Cardiac fibroblast (primary cell): ENCODE results near the gene ADAR.

ENCODE experiments used
- DNase-seq, 2 donors: peaks; one replicate each; pipeline versions ENCODE4 v3.0.0 to v3.0.0-alpha.2; 2010; ENCODE audit warnings: low read depth in 2 of 2
- H3K4me3 ChIP-seq, 2 donors: replicated peaks in 1 of 2; 1 replicate in 1 of 2; 2 replicates in 1 of 2; pipeline ENCODE4 v1.5.1; 2011; ENCODE audit warnings: low read depth in 2 of 2, low read length in 2 of 2, mild to moderate bottlenecking in 2 of 2, moderate library complexity in 1 of 2
- TF ChIP-seq, protein P1 (sequence below): IDR thresholded peaks from one replicate; pipeline ENCODE4 v1.5.1; 2011; ENCODE audit warnings: low read depth, mild to moderate bottlenecking, low read length, inconsistent platforms

ADAR gene

DNA sequence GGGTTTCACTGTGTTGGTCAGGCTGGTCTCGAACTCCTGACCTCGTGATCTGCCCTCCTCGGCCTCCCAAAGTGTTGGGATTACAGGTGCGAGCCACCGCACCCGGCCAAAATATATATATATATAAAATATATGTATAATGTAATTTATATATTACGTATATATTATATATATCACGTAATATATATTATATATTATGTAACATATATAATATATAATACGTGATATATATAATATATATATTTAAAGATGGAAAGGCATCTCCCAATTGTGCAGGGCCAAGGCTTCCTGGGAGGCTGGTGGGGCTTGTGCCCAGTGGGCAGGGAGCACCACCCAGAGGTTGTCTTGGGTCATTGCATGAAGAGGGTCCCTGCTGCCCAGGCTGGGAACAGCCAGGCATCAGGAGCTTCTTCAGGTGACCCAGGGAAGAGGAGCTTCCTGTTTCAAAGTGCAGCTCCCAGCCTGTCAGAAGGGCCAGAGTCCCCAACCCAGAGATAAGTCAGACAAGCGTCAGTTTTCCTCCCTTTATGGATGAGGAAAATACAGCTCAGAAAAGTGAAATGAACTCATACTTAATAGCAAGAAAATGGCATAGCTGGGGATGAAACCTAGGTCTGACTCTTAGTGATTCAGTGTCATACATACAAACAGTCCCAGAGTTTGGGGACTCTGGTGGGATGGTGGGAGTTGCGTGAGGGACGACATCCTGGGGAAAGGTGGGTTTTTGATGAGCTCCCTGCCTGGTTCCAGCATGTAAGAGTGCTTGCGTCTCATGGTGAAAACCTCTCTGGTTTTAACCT is 61.5 kb downstream of the ADAR start:
- H3K4me3 ChIP-seq, result no peak overlapping the region
- TF ChIP-seq, protein P1, sequence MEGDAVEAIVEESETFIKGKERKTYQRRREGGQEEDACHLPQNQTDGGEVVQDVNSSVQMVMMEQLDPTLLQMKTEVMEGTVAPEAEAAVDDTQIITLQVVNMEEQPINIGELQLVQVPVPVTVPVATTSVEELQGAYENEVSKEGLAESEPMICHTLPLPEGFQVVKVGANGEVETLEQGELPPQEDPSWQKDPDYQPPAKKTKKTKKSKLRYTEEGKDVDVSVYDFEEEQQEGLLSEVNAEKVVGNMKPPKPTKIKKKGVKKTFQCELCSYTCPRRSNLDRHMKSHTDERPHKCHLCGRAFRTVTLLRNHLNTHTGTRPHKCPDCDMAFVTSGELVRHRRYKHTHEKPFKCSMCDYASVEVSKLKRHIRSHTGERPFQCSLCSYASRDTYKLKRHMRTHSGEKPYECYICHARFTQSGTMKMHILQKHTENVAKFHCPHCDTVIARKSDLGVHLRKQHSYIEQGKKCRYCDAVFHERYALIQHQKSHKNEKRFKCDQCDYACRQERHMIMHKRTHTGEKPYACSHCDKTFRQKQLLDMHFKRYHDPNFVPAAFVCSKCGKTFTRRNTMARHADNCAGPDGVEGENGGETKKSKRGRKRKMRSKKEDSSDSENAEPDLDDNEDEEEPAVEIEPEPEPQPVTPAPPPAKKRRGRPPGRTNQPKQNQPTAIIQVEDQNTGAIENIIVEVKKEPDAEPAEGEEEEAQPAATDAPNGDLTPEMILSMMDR, result peak; percentile 91
- peak; percentile 70 to 76 for DNase-seq

DNA sequence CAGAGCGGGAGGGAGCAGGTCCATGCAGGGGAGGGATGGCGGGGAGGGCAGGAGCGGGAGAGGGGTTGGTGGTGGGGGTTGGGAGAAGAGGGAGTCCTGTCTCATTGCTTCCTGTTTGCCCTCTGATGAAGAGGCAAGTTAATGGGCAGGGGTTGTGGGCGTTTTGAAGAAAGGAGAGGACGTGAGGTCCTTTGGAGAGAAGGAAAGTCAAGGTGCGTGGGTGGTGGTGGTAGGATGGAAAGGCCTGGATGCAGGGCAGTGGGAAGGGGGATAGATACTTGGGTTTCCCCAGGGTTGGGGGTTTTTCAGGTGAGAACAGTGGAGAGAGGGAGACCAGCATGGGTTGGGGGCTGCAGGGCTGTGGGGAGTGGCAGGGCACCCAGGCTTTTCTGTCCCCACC is 66.8 kb downstream of the ADAR start:
- no peak for DNase-seq
- TF ChIP-seq, protein P1, result no peak
- no peak overlapping the region for H3K4me3 ChIP-seq

DNA sequence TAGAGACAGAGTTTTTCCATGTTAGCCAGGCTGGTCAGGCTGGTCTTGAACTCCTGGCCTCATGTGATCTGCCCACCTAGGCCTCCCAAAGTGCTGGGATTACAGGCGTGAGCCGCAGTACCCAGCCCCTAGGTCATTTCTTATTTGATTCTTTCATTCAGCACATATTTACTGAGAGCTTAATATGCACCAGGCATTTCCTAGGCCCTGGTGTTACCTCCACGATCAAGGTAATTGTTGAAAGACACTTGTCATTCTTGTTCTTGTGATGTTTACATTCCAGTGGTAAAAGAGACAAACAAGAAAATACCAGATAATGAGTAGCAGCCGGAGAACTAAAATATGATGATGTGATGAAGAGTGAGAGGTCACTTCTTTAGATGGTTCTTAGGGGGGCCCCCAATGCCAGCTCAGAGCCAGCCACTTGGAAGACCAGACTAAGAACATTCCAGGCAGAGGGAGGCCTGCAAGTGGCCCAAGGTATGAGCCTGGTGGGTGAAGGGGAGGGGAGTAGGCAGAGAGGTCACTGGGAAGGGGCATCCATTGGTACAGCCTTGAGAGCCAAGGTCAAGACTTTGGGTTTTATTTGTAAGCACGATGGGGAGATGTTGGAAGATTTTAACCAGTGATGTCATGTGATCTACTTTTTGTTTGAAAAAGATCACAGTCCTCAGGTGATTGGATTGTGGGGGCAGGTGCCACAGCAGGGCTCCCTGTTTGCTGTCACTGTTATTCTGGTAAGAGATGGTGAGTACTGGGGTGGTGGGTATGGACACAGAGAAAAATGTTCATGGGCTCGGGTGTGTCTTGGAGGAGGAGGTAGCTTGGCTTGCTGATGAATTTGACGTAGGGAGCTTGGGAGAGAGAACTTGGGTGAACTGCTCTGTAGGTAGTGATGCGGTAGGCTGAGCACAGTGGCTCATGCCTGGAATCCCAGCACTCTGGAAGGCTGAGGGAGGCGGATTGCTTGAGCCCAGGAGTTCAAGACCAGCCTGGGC is 68.2 kb downstream of the ADAR start:
- TF ChIP-seq, protein P1, result no peak
- DNase-seq, result no peak
- H3K4me3 ChIP-seq, result no peak overlapping the region

DNA sequence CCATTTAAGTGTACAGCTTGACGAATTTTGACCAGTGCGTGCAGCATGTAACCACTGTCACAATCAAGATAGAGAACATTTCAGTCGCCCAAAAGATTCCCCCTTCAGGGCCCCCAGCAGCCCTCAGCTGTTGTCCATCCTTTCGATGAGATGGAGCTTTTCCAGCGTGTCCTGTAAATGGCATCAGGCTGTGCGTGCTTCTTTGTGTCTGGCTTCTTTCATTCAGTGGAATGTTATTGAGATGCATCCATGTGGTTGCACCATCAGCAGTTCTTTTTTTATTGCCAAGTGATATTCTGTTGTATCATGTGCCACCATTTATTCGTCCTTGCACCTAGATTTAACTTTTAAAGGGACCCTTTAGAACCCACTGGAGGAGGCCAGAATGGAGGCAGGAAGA is 71.4 kb downstream of the ADAR start:
- no peak for DNase-seq
- no peak overlapping the region for H3K4me3 ChIP-seq
- TF ChIP-seq, protein P1, result no peak

DNA sequence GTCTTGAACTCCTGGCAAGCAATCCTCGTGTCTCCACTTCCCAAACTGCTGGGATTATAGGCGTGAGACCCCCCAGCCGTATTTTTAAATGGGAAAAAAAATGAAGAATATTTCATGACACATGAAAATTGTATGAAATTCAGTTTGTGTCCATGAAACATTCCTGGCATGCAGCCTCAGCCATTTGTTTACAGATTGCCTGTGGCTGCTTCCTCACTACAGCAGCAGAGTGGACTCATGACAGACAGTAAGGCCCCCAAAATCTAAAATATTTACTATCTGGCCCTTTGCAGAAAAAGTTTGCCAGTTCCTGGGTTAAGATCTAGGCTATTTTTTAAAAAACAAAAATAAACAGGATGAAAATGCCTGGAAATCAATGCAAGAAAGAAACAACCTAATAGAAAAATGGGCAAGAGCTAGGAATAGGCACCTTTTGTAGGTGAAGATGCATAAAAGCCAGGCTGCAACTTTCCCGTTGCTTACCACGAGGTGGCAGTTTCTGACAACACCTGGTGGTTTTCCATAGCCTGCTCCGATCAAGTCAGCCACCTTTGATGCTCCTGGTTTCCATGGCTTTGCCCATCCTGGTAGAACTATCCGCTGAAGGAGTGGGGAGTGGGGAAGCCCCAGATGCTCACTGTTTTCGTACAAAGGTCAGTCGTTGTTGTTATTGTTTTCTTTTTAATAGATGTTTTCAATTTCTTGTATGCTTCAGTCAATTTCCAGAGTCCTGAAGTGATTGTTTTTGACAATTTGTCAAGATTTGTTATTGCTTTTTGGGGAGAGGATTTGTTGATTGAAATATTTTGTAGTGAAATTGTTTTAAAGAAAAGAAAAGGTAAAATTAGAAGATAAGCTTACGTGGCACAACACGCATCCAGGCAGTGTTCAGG is 73.8 kb downstream of the ADAR start:
- TF ChIP-seq, protein P1, result peak; percentile 44
- DNase-seq, result peak; percentile 27 to 38
- H3K4me3 ChIP-seq, result no peak overlapping the region
